Glomerular visceral epithelial cell (primary cell): ENCODE measurements around the gene AHRR.
A peak's percentile ranks its signal among the peaks of the same experiment; 100 is the strongest.
"Not testable (repeated sequence)": the region's sequence is repeated elsewhere in the genome, so short reads cannot be mapped to it uniquely, and the experiment has no call there.

Experiments
- DNase-seq: peaks from one replicate; pipeline ENCODE4 v3.0.0-alpha.2; 2016; ENCODE audit errors: extremely low spot score

AHRR gene

GRCh38 chr5:305459-305858 is 16.1 kb upstream of the AHRR start:
- DNase-seq: no peak

- no peak for DNase-seq
These were observed 15.3 kb upstream of the AHRR start for GRCh38 chr5:306011-306805.

- DNase-seq: no peak
These were observed 14.2 kb upstream of the AHRR start for GRCh38 chr5:307306-307705.

GRCh38 chr5:307794-308579 is 13.5 kb upstream of the AHRR start:
- DNase-seq: no peak

- DNase-seq: peak; percentile 89
These were observed 12.7 kb upstream of the AHRR start for GRCh38 chr5:308672-309271.

- DNase-seq: not testable (repeated sequence)
These were observed 11.7 kb upstream of the AHRR start for GRCh38 chr5:309831-310230.

GRCh38 chr5:310516-310915 is 11.0 kb upstream of the AHRR start:
- DNase-seq: no peak

GRCh38 chr5:310941-311434 is 10.5 kb upstream of the AHRR start:
- DNase-seq: no peak

- no peak for DNase-seq
These were observed 9.6 kb upstream of the AHRR start for GRCh38 chr5:311963-312362.

- DNase-seq: no peak
These were observed 8.7 kb upstream of the AHRR start for GRCh38 chr5:312845-313244.

GRCh38 chr5:313265-313664 is 8.2 kb upstream of the AHRR start:
- no peak for DNase-seq

- DNase-seq: no peak
These were observed 7.6 kb upstream of the AHRR start for GRCh38 chr5:313806-314376.

- DNase-seq: no peak
These were observed 6.6 kb upstream of the AHRR start for GRCh38 chr5:314676-315487.

- no peak for DNase-seq
These were observed 5.9 kb upstream of the AHRR start for GRCh38 chr5:315488-316209.

- DNase-seq: no peak
These were observed 5.1 kb upstream of the AHRR start for GRCh38 chr5:316210-317085.

GRCh38 chr5:317086-317811 is 4.3 kb upstream of the AHRR start:
- peak; percentile 51 for DNase-seq

- peak; percentile 94 for DNase-seq
These were observed 3.1 kb upstream of the AHRR start for GRCh38 chr5:318341-318897.

- DNase-seq: no peak
These were observed 2.4 kb upstream of the AHRR start for GRCh38 chr5:318931-319601.
